NCI-H1694 treated with DMSO at 0.1 percent for 48 hours (cell line): ENCODE measurements around the gene SVEP1.
"Not testable (repeated sequence)": the region's sequence is repeated elsewhere in the genome, so short reads cannot be mapped to it uniquely, and the experiment has no call there.

Experiments used
- DNase-seq: peaks from one replicate; lab custom pipeline; 2025; lab: John Stamatoyannopoulos, UW

Gene SVEP1

DNA sequence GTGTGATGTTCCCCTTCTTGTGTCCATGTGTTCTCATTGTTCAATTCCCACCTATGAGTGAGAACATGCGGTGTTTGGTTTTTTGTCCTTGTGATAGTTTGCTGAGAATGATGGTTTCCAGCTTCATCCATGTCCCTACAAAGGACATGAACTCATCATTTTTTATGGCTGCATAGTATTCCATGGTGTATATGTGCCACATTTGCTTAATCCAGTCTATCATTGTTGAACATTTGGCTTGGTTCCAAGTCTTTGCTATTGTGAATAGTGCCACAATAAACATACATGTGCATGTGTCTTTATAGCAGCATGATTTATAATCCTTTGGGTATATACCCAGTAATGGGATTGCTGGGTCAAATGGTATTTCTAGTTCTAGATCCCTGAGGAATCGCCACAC is 220.5 kb downstream of the SVEP1 start:
- DNase-seq, result not testable (repeated sequence)

DNA sequence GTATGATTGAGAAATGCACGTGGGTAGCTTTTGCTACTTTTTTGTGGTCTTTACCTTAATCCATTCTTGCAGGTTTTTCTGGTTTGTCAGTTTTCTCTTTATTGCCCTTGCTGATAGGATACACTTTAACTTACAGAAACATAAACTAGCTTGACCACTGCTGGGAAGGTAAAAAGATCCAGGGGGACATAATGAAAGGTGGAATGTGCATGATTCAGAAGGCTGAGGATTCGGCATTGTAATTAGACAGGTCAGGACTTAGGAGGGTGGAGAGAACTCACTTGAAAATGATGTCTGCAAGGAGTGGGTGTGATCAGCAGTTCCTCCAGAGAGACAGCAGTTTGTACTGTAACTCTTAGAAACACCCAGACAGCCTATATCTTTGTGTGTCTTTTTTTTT is 222.0 kb downstream of the SVEP1 start:
- no peak for DNase-seq

DNA sequence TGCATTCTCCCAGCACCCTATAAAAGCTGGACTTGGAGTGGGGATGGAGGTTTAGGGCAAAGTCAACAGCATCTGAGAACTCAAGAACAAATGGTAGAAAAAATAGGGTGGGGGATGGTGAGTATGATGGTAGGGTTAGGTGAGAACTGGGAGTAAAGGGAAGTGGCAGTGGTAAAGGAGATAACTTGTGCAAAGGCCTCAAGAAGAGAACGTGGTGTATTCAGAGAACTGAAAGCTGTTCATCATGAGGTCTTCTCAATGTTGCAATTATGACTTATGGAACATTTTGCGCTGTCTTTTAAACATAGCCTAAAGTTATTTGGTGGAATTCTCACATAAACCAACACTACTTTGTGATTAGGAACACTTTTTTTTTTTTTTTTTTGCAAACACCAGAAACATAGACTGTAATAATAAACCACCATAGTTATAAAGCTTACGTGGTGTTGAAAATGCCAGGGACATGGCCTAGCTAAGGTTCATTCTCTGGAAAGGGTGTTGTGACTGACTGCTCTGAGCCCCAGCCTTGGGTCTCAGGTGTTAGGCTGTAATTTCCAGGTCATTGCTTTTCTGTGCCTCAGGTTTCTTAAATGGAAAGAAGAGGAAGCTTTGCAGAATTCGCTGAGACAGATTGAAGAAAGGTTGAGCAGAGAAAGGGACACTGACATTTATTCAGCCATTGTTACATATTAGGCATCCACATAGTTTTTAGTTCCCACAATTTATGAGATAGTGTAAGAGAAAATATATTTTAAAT is 222.7 kb downstream of the SVEP1 start:
- no peak for DNase-seq

DNA sequence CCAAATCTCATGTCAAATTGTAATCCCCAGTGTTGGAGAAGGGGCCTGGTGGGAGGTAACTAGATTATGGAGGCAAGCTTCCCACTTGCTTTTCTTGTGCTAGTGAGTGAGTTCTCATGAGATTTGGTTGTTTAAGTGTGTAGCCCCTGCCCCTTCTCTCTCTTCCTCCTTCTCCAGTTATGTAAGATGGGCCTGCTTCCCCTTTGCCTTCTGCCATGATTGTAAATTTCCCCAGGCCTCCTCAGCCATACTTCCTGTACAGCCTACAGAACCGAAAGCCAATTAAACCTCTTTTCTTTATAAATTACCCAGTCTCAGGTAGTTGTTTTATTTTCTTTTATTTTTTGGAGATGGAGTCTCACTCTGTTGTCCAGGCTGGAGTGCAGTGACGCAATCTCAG is 223.6 kb downstream of the SVEP1 start:
- no peak for DNase-seq

DNA sequence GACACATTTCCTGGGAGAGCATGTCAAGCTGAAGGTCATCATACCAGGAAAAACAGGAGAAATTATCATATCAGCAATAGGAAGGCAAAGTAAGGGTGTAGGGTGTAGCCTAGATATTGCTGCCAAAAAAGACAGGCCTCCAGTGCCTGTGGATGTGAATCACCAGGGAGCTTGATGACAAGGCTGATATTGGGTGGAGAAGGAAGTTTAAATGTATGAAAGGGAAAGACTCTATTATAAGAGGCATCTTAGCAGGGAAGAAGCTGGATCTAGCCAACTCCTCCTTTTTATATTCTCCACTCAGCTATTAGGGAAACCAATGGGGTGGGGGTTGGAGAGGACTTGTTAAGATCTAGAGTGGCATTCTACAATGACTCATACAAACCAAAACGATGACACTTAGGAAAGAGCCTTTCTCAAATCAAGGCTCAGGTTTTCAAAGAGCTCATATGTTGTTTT is 228.5 kb downstream of the SVEP1 start:
- no peak for DNase-seq

DNA sequence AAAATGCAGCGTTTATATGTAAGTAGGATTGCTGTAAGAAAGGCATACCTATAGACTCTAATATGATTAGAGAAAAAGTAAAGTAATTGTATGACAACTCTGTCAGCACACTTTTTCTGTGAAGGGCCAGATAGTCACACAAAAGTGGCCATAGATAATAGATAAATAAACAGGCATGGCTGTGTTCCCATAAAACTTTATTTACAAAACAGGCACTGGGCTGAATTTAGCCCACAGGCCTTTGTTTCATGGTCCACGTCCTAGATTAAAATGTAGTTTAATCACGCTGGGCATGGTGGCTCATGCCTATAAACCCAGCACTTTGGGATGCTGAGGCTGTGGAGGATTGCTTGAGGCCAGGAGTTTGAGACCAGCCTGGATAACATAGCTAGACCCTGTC is 233.2 kb downstream of the SVEP1 start:
- DNase-seq, result no peak

DNA sequence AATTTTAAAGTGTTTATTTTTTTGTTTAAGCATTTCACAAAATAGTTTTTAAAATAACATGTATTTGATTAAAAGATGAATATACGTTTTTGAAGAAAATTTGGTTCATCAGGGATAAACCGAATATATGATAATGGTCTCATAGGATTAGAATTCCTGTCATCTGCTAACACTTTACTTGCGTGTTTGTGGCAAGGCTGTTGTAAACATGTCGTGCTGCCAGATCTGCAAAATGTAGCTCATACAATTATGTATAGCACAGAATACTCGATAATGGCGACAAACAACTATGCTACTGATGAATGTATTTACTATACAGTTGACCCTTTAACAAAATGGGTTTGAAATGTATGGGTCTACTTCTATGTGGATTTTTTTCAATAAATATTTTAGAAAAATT is 234.7 kb downstream of the SVEP1 start:
- no peak for DNase-seq

DNA sequence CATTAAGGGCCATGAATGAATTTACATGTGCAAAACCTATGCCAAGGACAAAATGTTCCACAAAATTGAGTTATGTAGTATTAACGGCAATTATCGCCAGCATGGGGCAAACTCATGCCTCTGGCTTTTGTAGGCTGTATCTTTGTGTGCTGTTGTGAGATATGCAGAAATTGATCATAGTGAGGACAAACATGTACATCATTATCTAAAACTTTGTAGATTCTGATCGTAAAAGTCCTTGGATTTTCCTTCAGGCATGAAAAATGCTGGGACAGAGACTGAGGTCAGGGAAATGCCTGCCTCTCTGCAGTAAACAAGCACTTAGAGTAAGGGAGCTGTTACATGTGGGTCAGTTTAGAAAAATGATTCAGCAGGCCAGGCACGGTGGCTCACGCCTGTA is 236.0 kb downstream of the SVEP1 start:
- DNase-seq, result no peak

DNA sequence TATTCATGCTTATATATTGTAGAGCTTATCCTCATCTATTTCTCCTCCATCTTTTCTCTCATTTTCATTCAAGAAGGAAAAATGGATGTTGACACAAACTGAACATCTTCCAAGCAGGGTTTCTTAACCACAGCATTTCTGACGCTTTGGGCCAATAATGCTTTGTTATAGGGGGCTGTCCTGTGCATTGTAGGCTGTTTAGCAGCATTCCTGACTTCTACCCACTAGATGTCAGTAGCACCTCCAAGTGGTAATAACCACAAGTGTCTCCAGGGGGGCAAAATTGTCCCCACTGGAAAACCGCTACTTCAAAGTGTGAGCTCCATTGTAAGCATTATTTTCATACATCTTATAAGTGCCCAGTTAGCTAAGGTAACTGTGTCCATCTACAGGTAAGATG is 239.2 kb downstream of the SVEP1 start:
- no peak for DNase-seq

DNA sequence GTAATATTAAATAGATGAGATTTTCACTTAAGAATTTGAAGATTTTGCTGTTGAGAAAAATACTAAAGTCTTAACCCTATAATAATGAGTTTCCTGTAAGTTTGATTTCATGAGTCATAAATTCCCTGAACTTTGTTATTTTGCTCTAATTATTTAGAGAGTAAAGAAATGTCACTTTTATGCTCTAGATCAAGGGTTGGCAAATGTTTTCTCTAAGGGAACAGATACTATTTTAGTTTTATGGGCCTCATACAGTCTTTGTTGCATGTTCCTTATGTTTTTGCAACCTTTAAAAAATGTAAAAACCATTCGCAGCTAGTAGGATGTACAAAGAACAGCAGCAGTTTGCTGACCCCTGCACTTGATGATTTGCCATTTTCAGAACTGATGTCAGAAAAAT is 241.4 kb downstream of the SVEP1 start:
- no peak for DNase-seq

DNA sequence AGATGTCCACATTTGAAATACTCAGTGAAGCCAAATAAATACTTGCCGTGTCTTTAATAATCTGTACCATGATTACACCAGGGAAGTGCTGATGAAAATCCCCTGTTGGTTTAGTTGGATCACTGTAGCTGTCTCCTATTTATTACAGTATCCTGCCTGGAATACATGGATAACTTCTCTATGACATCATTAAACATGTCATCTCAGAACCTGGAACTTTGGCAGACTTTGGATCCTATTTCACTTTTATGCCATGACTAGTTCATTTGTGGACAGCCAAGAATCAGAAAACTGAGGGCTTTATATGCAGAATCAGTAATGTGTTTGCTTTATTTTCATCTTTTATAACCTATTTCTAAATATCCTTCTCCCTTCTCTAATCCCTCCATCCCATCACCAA is 241.8 kb downstream of the SVEP1 start, which contains the start of gene TXNDC8:
Gene TXNDC8 (minus strand): TSS at position 137 of the 400 bp plus-strand sequence.
- no peak for DNase-seq

DNA sequence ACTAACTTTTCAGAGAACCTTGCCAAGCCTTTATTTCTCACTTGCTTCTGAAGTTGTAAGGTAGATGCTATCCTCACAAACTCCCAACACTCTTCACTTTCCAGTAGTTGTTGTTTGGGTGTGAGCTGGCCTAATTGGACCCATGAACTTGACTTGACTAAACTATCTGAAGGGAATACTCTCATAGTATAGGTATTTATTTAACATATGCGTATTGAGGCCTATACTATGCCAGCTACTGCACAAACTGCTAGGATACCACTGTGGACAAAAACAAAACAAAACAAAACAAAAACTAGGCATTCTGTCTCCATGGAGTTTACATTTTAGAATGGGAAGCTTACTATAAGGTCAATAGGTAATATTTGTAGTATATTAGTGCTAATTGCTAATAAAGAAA is 243.2 kb downstream of the SVEP1 start:
- no peak for DNase-seq

DNA sequence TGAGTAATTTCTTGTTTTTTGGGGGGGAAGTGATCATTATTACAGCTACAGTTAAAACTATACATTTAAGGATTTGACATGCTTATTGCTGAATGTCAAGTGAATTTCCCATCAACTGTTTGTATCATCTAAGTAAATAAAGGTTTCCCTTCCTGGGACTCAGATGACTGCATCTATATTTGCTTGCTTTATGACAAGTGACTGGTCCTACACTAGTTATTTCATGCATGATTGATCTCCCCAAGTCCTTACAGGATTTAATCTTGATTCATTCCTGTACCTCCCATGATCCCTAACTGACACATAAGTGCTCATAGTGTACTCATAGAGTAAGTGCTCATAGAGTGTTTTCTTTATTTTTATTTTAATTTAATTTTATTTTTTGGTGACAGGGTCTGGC is 244.7 kb downstream of the SVEP1 start:
- DNase-seq, result no peak

DNA sequence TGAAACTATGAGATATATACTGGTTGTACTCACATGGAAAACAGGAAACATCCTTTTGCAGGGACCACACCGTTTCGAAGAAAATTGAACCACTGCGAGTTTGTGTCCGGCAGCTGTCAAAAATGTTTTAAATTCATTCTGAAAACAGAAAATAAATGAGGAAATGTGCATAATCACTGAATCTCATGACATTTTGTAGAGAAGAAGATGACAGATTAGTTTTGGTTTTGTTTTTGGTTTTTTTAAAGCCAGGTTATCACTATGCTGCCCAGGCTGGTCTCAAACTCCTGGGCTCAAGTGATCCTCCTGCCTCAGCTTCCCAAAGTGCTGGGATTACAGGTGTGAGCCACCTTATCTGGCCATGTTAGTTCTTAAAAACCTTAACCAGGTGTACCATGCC is 245.4 kb downstream of the SVEP1 start:
- DNase-seq, result no peak

DNA sequence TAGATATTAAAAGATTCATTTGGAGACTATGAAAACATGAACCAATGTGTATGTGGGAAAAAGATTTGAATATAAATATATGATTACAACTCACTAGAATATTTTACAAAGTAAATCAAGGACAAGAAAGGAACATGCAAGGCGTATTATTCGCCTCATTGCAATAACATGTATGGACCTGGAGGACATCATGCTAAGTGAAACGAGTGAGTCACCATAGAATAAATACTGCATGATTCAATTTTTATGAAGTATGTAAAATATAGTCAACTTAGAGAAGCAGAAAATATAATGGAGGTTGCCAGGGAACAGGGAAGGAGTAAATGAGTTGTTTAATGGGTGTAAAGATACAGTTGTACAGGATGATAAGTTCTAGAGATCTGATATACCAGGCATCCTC is 246.8 kb downstream of the SVEP1 start:
- DNase-seq, result no peak

DNA sequence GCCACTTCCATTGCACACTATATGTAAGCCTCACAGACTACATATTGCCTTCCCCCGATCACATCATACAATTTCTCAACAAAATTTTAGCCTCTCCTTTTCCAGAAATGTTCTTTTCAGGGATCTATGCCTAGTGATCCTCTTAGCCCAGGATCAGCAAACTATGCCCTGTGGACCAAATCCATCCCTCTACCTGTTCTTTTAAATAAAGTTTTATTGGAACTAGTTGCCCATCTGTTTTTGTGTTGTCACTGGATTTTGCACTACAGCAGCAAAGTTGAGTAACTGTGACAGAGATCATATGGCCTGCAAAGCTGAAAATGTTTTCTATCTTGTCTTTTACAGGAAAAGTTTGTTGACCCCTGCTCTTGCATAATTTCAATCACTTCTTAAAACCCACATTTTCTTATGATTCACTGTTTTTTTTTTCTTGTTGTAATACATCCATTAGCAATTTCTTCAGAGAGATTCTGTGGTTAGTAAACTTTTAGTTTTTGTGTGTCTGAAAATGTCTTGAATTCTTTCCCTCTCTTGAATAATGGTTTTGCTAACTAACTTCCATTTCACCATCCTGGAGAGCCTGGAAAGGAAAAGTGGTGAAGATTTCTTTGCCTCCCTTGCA is 248.9 kb downstream of the SVEP1 start:
- no peak for DNase-seq

DNA sequence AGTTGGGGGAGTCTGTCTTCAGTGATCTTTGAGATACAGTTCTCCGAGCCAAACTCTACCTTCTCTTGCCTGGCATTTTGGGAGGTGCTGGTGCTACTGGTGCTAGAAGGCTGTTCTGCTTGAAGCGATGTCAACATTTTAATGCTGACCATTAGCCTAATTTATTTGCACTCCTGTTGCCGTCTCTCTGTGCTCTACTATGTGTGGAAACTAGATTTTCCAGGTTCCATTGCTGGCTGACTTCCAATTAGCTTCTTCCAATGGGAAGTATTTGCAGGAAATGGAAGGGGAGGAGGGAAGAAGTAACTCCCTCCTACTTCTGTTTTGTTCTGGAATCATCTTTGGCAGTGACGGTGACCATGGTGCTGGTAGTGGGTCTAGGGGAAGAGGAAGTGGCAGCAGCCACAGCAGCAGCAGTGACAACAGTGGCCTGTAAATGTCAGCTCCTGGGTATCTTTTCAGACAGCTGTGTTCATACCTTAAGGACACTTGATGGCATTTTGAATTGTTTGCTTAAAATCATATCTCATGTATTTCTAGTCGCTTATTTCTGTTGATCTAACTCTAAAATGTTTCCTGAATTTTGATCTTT is 249.8 kb downstream of the SVEP1 start:
- no peak for DNase-seq

DNA sequence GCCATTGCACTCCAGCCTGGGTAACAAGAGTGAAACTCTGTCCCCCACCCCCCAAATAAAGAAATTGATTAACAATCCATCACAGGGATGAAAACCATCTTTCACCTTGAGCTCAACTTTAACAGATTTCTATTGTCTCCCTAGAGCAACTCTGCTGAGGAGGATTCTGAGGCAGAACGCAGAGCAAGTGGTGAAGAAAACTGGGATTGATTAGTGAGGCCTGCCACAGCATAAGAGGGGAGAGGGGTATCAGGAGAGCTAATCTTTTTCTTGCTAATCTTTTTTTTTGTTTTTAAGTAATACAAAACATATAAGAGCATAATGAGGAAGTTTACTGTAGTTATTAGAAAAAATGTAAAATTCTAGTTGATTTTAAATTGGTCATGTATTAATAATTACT is 250.8 kb downstream of the SVEP1 start:
- DNase-seq, result no peak

DNA sequence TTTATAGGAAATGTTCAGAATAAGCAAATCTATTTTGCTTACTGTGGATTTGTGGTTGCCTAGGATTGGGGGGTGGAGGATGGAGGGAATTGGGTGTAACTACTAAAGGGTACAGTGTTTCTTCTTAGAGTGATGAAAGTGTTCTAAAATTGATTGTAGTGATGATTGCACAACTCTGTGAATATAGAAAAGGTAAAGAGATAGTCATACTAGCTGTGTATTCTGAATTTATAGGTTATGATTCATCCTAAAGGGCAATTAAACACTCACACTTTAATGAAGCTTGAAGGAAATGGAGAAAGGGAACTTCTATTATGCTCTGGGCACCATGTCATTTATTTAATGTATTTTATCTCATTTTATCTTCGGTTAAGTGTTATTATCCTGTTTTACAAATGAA is 251.8 kb downstream of the SVEP1 start:
- no peak for DNase-seq

DNA sequence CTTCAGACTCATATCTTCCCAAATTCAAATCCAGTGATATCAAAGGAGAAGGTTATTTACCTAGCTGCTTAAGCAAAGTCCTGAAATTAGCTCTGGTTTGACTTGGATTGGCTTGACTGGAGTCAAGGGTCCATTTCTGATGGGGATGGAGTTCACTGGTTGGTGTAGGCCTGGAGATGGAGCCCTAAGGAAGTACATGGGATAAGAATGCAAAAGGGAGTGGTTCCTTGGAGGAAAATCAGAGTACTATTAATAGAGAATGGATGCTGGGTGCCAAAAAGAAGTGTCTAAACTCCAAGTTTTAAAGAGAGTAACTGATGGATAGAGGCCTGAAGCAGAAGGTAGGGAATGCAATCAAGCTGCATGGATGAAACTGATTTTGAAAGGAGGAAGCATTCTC is 255.7 kb downstream of the SVEP1 start:
- DNase-seq, result no peak

DNA sequence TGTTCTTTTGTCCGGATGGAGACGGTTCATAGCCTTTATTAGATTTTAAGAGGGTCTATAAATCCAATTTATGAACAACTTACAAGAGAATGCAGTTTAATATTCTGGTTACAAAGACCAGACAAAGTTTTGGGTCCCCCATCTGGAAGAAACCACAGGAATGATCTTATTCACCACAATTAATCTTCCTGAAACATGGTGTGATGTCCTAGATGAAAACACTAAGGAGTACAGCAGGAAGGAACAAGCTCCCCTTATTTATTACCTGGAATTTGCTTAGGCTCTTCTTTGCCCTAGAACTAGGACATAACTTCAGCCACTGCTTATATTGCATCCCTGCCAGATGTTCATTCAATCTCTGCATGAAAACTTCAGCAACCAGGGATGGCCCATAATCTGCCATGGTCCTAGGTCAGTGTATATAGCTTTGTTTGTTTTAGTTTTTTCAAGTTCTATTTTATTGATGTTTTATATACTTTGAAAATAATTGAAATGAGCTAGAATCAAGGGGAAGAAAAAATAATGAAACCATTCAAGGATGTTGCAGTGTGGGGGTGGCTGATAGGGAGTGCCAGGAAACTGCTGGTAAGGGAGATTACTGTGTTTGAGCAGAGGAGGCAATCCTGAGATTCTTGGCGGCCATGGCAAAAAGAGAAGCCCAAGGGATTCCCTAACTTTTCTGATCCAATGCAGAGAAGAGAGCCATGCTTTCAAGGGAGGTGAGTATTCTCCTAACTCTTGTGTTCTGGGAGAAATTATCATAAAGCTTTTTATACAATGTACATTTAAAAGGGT is 258.7 kb downstream of the SVEP1 start:
- DNase-seq, result no peak

DNA sequence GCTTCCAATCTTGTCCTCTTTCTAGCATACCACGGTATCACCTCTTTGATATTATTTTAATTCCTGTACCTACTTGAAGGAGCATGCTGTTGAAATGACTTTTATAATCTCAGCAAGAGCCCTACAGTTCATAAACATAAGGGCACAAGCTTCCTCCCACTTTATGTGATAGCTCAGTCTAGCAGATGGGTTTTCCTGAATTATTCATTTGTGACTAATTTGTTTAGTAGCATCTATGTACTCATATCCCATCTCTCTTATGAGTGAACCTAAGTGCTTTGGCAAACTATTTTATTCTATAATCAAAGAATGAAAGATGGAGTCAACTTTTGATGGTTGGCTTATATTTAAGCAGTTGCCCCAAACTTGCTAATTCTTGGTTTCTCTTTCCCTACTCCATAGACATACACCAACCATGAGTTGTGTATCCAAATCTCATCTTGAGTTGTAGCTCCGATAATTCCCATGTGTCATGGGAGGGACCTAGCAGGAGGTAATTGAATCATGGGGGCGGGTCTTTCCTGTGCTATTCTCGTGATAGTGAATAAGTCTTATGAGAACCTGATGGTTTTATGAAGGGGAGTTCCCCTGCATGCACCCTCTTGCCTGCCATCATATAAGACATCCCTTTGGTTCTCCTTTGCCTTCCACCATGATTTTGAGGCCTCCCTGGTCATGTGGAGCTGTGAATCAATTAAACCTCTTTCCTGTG is 259.6 kb downstream of the SVEP1 start:
- DNase-seq, result no peak
